Stimulated activated CD8-positive, alpha-beta memory T cell treated with anti-CD3 and anti-CD28 coated beads, Interleukin-7, amount 100 ng/mL, for 48 hours (primary cell): ENCODE results near the gene NGEF.
"Not testable (repeated sequence)": the region's sequence is repeated elsewhere in the genome, so short reads cannot be mapped to it uniquely, and the experiment has no call there.

Source experiments
- DNase-seq, 2 donors: peaks; one replicate each; pipeline ENCODE4 v3.0.0-alpha.2; 2020; ENCODE audit warnings: low read depth in 1 of 2; ENCODE audit errors: extremely low read depth in 1 of 2

The NGEF gene, protein sequence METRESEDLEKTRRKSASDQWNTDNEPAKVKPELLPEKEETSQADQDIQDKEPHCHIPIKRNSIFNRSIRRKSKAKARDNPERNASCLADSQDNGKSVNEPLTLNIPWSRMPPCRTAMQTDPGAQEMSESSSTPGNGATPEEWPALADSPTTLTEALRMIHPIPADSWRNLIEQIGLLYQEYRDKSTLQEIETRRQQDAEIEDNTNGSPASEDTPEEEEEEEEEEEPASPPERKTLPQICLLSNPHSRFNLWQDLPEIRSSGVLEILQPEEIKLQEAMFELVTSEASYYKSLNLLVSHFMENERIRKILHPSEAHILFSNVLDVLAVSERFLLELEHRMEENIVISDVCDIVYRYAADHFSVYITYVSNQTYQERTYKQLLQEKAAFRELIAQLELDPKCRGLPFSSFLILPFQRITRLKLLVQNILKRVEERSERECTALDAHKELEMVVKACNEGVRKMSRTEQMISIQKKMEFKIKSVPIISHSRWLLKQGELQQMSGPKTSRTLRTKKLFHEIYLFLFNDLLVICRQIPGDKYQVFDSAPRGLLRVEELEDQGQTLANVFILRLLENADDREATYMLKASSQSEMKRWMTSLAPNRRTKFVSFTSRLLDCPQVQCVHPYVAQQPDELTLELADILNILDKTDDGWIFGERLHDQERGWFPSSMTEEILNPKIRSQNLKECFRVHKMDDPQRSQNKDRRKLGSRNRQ

DNA sequence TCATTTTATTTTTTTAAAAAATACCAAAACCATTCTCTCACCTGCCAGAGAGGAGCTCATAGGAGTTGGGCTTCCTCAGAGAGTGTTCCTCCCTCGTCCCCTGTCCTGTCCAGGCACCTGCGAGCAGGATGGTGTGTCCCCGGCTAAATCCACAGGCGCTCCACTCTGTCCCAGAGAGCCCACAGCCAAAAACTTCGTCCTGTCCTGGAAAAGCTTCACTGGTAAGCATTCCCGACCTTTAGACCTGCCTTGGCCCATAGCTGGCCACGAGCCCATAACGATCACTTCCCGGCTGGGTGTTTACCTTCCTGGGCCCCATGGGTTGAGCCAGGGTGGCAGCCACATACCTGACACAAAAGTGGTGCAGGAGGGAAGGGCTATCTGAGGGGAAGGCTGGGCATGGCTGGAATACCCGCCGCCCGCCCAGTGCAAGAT lies at the start of gene NGEF:
NGEF (minus strand) TSS at position 230 of the 435 bp plus-strand sequence. CDS start 38,366 bp downstream, outside the sequence.
- no peak for DNase-seq

DNA sequence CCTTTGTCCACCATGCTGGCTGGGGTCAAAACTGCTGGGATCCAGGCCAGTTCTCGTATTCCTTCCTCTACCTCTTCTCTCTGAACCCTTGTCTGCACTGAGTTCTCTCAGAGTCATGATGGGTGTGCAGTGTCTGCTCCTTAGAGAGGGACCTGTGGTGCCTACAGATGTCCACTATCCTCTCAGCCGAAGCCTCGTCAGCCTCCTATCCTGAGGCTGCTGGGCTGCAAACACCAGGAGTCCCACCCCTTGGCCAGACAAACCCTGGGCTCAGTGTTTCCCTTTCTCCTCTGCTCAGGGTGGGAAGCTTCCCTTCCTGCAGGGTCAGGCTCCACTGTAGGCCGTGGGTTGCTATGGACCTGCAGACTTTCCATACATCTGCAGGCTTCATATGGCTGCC lies 49.4 kb upstream of the NGEF start:
- DNase-seq: no peak

DNA sequence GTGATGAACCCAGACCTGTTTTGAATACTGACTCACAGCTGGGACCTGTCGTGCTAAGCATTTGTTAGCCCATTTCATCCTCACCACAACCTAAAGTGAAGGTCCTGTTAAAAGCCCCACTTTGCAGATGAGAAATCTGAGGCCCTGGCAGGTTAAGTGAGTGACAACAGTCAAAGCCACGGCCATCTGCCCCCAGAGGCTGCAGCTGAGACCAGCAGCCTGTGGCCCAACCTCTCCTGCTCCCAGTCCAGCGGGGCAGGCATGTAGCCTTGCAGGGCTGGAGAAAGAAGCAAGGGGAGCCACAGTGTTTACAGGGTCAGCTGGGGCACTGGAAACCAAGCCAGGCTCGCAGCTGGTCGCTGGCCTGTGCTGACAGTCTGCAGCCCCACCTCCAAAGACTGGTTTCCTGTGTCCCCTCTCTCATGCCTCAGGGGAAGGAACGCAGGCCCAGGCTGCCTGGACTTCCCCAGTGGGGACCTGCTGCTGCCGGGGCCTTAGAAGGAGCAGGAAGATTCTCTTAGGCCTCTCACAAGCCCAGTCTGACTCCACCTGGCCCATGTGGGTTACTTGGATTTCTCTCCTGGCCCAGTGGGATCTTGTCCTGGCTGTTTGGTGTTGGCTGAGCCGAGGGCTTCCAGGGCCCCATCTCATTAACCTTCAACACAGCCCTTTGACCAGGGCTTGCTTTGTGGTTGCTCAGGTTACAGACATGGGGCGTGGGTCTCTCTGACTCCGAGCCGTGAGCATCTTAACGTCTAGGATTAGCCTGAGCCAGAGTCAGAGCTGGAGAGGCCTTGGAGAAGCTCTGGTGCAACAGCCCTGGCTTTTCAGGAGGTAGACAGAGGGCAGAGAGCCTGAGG lies 48.8 kb upstream of the NGEF start:
- no peak for DNase-seq

DNA sequence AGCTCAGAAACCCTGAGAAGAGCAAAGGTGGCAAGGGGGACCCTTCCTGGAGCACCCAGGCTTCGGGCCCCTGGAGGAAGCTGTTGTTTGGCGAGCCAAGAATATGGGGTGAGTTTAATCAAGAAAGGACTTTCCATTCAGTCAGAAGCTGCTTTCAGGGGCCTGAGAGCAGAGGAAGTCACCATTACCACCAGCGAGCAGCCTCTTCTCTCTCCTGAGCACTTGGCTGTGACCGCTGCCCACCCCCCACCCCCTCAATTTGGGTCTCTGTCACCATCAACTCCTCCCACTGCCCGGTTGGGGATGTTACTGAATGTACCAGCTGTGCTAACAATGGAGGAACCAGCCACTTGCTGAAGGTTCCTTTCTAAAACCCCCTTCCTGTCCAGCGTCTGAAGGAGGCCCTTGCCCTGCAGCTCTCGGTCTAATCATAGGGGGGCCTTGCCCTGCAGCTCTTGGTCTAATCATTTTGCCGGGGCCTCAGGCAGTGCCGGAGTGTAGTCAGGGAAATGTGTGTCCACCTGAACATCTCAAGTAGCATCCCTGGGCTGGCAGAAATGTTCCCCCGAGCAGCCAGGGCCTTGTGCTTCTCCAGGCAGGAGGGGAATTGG lies 48.0 kb upstream of the NGEF start:
- no peak for DNase-seq

DNA sequence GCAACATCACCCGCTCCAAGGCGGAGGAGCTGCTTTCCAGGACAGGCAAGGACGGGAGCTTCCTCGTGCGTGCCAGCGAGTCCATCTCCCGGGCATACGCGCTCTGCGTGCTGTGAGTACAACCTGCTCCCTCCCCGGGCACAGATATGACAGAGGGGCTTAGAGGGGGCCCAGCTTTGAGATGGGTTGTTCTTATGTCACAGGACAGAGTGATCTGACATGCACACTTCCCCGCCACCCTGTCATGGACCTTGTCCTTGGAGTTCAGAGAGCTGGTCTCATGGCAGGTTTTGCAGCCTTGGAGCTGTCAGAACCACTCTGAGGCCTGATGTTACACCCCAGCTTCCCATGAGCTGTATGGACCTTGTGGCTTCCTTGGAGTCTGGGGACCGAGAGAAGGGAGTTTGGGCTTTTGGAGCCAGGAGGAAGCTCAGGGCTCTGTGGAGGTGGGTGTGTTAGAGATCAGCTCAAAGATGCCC lies 47.5 kb upstream of the NGEF start:
- no peak for DNase-seq

DNA sequence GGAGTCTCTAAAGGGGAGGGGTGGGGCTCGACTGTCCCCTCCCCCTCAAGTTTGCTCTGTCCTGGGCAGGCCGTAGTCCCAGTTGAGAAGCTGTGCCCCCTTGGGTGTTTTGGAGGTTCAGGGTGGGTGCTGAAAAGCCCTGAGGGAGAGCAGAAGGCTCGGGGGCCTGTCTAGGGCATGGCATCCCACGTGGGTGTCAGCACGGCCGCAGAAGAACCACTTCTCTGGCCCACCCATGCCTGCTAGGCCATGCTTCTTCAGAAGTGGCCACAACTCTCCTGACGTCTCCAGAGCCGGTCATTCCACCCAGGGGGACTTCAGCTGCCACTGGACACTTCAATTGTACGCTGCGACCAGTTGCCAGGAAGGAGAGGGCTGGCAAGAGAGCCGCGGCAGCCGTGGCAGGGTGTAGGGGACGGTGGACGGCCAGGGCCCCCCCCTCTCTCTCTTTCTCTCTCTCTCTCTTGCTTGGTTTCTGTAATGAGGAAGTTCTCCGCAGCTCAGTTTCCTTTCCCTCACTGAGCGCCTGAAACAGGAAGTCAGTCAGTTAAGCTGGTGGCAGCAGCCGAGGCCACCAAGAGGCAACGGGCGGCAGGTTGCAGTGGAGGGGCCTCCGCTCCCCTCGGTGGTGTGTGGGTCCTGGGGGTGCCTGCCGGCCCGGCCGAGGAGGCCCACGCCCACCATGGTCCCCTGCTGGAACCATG lies 46.9 kb upstream of the NGEF start, which contains the start of gene INPP5D:
INPP5D (plus strand) TSS at position 546 of the 704 bp plus-strand sequence; CDS start at position 683, 137 bp downstream.
- DNase-seq: no peak

DNA sequence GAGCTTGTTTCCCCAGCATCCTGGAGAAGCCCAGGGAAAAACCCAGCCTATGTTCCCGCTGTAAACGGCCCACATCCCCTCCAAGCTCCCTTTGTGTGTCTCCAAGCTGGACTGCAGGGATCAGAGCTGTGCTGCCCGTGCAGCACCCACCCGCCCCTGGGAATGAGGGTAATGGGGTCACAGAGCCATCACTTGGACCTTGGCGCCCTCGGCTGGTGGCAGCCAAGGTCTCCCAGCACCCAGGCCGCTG lies 46.4 kb upstream of the NGEF start:
- DNase-seq: no peak

DNA sequence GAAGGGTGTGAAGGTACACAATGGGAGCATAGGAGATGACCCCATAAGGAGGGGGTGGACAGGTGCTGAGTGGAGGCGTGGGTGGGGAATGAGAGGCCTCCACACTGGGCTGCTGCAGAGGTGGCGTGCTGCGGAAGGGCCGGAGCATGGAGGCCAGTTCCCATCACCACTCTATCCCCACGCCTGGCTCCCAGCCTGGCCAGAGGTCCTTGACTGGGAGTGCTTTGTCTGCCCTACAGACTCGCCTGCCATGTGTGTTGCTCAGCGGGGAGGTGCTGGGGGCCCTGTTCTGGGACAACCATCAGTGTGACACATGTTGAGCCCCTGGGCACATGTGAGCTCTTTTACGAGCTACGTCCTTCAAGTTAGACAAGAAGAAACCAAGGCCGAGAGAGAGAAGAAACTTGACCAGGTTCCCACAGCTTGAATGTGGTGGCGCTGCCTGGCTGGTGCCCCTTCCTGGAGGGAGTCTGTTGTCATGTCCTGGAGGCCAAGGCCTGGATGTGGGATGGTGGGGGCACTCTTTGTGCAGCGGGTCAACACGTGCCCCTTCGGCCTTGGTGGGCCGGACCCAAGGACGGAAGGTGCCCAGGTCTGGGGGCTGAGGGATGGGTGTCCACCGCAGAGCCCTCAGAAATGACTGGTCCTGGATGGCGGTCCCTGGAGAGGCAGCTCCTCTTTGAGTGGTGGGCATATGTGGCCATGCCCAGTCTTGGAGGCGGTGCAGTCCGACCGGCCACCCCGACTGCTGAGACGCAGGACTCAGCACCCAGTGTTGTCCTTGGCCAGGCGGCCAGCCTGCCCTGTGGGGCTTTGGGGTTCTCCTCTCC lies 45.9 kb upstream of the NGEF start:
- no peak for DNase-seq

DNA sequence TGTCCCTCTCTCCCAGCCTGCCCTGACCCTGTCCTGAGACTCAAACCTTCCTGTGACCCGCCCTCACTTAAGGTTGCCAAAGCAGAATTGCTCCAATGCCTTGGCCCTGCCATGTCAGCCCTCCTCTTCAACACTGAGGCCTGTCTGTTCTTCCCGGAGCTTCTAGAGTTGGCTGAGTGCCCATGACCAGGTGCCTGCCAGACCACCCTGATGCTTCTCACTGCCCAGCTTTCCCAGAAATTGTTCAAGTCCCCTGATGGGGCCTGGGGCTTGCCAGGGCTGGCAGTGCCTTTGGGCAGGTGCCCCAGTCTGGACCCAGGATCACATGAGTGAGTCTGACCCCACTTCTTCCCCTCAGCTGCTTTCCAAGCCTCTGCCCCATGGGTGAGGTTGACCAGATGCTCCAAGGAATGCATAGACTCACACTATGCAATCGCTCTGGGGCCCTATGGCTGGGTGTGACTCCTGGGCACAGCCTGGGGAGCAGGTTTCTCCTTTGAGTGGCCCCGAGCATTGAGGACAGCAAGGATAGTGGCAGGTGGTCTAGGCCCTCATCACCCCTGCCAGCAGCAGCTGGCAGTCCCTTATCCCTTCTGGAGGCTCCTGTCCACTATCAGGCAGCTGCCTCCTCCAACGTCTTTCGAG lies 44.0 kb upstream of the NGEF start:
- DNase-seq: no peak

DNA sequence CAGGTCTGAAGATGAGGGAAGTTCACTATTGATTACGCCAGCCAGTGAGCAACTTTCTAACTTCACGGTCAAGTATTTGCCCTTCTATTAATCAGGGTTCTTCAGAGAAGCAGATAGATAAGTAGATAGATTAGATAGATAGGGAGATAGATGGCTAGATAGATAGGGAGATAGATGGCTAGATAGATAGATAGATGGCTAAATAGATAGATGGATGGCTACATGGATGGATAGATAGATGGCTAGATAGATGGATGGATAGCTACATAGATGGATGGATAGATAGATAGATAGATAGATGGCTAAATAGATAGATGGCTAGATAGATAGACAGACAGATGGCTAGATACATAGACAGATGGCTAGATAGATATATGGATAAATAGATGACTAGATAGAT lies 42.3 kb upstream of the NGEF start:
- DNase-seq: no peak

DNA sequence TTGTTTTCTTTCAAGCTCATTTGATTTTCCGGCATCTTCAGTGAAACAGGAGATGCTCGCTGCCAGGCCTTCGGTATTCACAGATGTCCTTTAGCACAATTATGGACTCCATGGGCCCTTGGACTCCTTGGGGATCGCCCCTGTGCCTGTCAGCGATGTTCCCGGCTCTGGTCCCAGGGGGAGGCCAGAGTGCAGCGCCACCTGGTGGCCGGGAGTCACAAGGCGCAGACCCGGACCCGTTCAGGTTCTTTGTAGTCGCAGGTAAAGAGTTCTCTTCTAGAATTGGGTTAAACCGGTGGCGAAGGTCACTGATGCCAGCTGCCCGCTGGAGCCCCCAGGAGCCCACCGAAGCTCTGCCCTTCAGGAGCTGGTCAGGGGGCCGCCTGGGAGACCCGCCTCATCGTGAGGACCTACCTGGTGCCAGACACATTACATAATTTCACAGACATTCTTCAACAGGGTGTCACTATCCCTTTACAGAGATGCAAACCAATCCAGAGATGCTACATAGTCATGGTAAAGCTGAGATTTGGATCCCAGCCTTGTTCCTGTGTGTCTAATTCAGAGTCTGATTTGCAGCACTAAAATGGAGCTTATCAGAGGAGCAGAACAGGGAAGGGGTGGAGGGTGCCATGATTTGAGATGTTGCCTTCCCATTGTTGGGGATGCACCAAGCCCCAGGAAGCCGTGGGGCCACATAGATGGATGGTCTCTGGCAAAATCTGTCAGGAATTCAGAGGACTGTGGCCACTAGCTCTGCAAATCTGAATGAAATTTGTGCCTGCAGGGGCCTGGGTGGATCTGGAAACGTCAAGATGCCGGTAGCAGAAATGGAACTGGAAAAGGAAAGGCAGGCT lies 41.1 kb upstream of the NGEF start:
- DNase-seq: peak in 1 of 2 donors; percentile 53

DNA sequence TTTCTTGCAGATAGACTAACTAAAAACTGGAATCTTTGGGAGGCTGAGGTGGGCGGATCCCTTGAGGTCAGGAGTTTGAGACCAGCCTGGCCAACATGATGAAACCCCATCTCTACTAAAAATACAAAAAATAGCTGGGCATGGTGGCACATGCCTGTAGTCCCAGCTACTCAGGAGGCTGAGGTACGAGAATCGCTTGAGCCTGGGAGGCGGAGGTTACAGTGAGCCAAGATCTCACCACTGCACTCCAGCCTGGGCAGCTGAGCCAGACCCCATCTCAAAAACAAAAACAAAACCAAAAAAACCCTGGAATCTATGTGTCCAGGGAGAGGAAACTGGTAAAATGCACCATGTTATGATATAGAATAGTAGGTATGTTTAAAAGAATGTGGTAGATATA lies 39.5 kb upstream of the NGEF start:
- not testable (repeated sequence) for DNase-seq

DNA sequence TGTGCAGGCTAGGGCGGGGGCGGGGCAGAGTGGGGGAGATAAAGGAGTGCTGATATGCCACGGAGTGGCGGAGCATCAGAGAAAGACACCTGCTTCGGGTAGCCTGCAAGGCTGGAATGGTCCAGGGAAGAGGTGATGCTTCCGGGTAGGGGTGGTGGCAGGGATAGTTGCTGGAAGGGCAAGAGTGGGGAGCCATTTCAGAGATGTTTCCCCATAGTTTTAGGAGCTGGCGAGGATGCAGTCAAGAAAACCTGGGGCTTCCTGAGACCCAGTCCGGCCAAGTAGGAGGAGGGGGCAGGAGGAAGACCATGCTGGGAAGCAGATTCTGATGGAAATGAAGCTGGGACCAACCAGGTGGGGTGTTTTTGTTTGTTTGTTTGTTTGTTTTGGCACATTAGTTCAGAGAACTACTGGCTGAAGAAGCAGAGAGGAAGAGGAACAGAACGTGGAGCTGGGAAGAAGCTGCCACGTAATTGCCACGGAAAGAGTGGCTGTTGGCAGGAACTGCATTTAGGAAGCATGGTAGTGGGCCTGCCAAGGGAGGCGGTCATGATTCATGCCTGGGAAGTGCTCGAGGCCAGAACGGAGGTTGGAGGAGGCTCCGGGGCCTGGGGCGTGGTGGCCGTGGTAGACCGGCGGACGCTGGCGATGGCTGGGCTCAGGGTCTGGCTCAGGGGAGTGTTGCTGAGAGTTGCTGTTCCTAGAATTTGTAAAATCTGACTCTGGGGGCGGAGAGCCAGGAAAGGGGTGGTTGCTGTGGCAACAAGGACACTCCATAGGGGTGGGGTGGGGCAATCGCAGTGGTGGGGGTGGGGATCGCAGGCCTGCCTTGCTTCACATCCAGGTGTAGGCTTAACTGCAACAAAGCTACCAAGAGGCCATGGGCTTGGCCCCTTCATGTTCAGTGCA lies 38.4 kb upstream of the NGEF start:
- no peak for DNase-seq

DNA sequence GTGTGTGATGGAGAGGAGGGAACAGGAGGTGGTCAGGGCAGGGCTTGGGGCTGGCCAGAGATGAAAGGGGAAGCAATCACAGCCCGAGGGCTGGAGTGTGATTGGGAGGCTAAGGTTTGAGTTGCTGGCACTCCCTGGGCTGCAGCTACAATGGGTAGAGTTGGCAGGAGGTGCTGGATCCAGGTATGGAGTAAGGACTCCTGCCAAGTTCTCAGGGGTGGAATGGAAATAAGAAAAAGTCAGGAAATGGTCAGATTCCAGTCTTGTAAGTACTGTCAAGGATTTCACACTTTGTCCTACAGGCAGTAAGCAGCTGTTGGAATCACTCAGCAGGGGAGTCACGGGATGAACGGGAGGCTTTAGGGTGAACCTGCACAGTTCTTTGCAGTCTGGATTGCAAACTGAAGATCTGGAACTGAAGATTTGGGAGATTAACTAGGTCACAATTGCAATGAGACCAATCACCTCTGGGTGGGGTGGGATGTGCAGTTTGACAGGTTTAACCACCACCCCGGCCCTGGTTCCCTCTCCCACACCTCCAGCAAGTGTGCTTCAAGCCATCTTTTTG lies 36.2 kb upstream of the NGEF start:
- no peak for DNase-seq

DNA sequence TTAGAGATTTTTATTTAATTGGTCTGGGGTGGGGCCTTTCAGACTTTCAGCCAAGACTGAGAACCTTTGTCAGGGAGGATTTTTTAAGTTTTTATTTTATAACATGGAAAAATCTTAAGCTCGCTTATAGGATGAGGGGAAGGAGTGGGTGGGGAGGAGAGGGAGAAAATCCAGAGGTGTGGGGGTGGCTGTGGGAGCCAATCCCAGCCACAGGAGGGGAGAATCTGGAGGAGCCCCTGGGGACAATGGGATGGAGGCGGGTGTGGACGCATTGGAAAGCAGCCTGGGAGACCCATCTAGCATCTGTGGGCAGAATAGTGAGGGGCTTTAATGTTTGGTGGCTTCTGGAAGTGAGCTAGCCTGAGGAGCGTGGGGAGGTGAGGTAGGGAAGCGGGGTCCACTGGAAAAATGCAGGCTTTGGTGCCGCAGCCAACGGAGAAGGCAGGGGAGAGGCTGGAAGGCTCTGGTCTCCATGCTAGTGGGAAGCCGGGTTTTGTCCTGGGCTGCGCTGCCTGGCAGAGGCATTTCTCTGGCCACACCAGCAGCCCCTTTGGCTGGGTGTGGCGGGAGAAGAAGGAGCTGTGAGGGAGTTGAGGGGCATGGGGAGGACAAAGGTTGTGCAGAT lies 35.6 kb upstream of the NGEF start:
- no peak for DNase-seq

DNA sequence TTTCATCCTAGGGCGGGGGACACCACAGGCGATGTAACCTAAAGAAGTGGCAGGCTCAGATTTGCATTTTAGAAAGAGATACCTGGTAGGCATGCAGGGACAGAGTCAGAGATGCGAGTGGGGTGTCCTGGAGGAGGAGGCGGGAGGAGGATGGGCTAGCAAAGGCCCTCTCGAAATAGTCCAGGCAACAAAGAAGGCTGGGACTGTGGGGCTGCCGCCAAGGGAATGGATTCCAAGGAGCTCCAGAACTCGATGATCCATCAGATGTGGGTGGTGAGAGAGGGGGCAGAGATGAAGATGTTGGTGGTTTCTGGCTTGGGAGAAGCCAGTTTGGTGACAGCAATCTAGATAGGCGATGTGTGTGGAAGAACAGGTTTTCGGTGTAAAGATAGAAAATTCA lies 34.6 kb upstream of the NGEF start:
- no peak for DNase-seq
